ENCODE measurements around the gene IGF2R. TPM values are rescaled to one million over a fixed set of nuclear protein-coding genes. Genes with fewer than 3 reads are reported as not detected.
"Not testable (repeated sequence)": the region's sequence is repeated elsewhere in the genome, so short reads cannot be mapped to it uniquely, and the experiment has no call there.

The IGF2R gene
- total RNA-seq, 1 experiment from 2014 or later: 29.8 TPM

- DNase-seq (ENCODE audit: low spot score): no peak
These were observed 153.9 kb downstream of the IGF2R start for GRCh38 chr6:160122744-160123143.

- DNase-seq (ENCODE audit: low spot score): no peak
These were observed 155.1 kb downstream of the IGF2R start for GRCh38 chr6:160124007-160124406.

- no peak for DNase-seq (ENCODE audit: low spot score)
These were observed 155.7 kb downstream of the IGF2R start for GRCh38 chr6:160124605-160125004.

- not testable (repeated sequence) for DNase-seq (ENCODE audit: low spot score)
These were observed 156.2 kb downstream of the IGF2R start for GRCh38 chr6:160125105-160125504.

GRCh38 chr6:160127270-160128124, 158.6 kb downstream of the IGF2R start:
- DNase-seq (ENCODE audit: low spot score): no peak

GRCh38 chr6:160128125-160128683, 159.3 kb downstream of the IGF2R start:
- no peak for DNase-seq (ENCODE audit: low spot score)

GRCh38 chr6:160128879-160129516, 160.1 kb downstream of the IGF2R start:
- no peak for DNase-seq (ENCODE audit: low spot score)

GRCh38 chr6:160129881-160130615, 161.2 kb downstream of the IGF2R start:
- no peak for DNase-seq (ENCODE audit: low spot score)

- no peak for DNase-seq (ENCODE audit: low spot score)
These were observed 162.0 kb downstream of the IGF2R start for GRCh38 chr6:160130729-160131484.

- no peak for DNase-seq (ENCODE audit: low spot score)
These were observed 162.9 kb downstream of the IGF2R start for GRCh38 chr6:160131636-160132296.

GRCh38 chr6:160132297-160132637, 163.4 kb downstream of the IGF2R start:
- no peak for DNase-seq (ENCODE audit: low spot score)

- DNase-seq (ENCODE audit: low spot score): no peak
These were observed 164.0 kb downstream of the IGF2R start for GRCh38 chr6:160132776-160133338.

- no peak for DNase-seq (ENCODE audit: low spot score)
These were observed 164.8 kb downstream of the IGF2R start for GRCh38 chr6:160133441-160134336.

- not testable (repeated sequence) for DNase-seq (ENCODE audit: low spot score)
These were observed 165.5 kb downstream of the IGF2R start for GRCh38 chr6:160134337-160134751.

- DNase-seq (ENCODE audit: low spot score): no peak
These were observed 166.1 kb downstream of the IGF2R start for GRCh38 chr6:160134779-160135547.

GRCh38 chr6:160135907-160136655, 167.2 kb downstream of the IGF2R start:
- no peak for DNase-seq (ENCODE audit: low spot score)

- DNase-seq (ENCODE audit: low spot score): no peak
These were observed 168.5 kb downstream of the IGF2R start for GRCh38 chr6:160137130-160137988.
